CD14-positive monocyte (primary cell): ENCODE results near the gene RBM12. TPM values are rescaled to one million over a fixed set of nuclear protein-coding genes. Genes with fewer than 3 reads are reported as not detected.

ENCODE experiments used
- DNase-seq, 3 donors: peaks; one replicate each; pipeline ENCODE4 v3.0.0-alpha.2; 2011 to 2022
- H2AFZ ChIP-seq: 2 replicates; pipeline ENCODE4 v1.6.0; 2012; ENCODE audit warnings: mild to moderate bottlenecking, low read depth, low read length, inconsistent platforms; ENCODE audit not compliant: insufficient read depth, poor library complexity, severe bottlenecking
- H3K27ac ChIP-seq, 2 donors: 1 replicate in 1 of 2; 2 replicates in 1 of 2; pipeline ENCODE4 v1.5.1; 2012 to 2013; ENCODE audit warnings: low read length in 2 of 2, control low read depth in 1 of 2, inconsistent platforms in 1 of 2, low read depth in 1 of 2, mild to moderate bottlenecking in 1 of 2
- H3K27me3 ChIP-seq, 2 donors: one replicate each; pipeline versions ENCODE4 v1.6.0 to v1.6.1; 2011 to 2013; ENCODE audit warnings: low read length in 2 of 2; ENCODE audit not compliant: control insufficient read depth in 2 of 2, insufficient read depth in 2 of 2
- H3K36me3 ChIP-seq, 2 donors: replicated peaks in 1 of 2; 1 replicate in 1 of 2; 2 replicates in 1 of 2; pipeline versions ENCODE4 v1.5.1 to v1.6.1; 2012 to 2013; ENCODE audit warnings: low read length in 2 of 2, control low read depth in 1 of 2, inconsistent platforms in 1 of 2, mild to moderate bottlenecking in 1 of 2; ENCODE audit not compliant: insufficient read depth in 2 of 2, control insufficient read depth in 1 of 2
- H3K4me1 ChIP-seq, 2 donors: 1 replicate in 1 of 2; 2 replicates in 1 of 2; pipeline versions ENCODE4 v1.5.1 to v1.6.1; 2012 to 2013; ENCODE audit warnings: low read length in 2 of 2, control low read depth in 1 of 2, inconsistent platforms in 1 of 2, mild to moderate bottlenecking in 1 of 2, moderate library complexity in 1 of 2; ENCODE audit not compliant: insufficient read depth in 2 of 2, control insufficient read depth in 1 of 2
- H3K4me2 ChIP-seq: replicated peaks from 2 replicates; pipeline ENCODE3; 2012; ENCODE audit warnings: low read length, moderate library complexity, mild to moderate bottlenecking; ENCODE audit not compliant: poor library complexity, severe bottlenecking; ENCODE audit errors: extremely low read depth
- H3K4me3 ChIP-seq, 3 experiments: fragments of 200-600 bp in 1 of 3; sonication (generic) in 1 of 3; replicated peaks in 1 of 3; 1 replicate in 2 of 3; 2 replicates in 1 of 3; pipeline ENCODE4 v1.5.1; 2011 to 2013; ENCODE audit warnings: low read length in 3 of 3, mild to moderate bottlenecking in 3 of 3, control low read depth in 2 of 3, low read depth in 2 of 3, inconsistent platforms in 1 of 3, moderate library complexity in 1 of 3
- H3K79me2 ChIP-seq: 2 replicates; pipeline ENCODE4 v1.6.0; 2012; ENCODE audit warnings: mild to moderate bottlenecking, control low read depth, inconsistent platforms, low read length, moderate library complexity; ENCODE audit not compliant: insufficient read depth
- H3K9ac ChIP-seq: 2 replicates; pipeline ENCODE4 v1.6.0; 2017; ENCODE audit warnings: low read length, mild to moderate bottlenecking; ENCODE audit not compliant: insufficient read depth, poor library complexity, severe bottlenecking
- H3K9me3 ChIP-seq, 2 donors: replicated peaks in 1 of 2; 1 replicate in 1 of 2; 2 replicates in 1 of 2; pipeline versions ENCODE4 v1.5.1 to v1.6.1; 2012 to 2013; ENCODE audit warnings: low read length in 2 of 2, control low read depth in 1 of 2; ENCODE audit not compliant: control insufficient read depth in 1 of 2, insufficient read depth in 1 of 2
- H4K20me1 ChIP-seq: 2 replicates; pipeline ENCODE4 v1.6.0; 2012; ENCODE audit warnings: mild to moderate bottlenecking, low read length, control low read depth, moderate library complexity; ENCODE audit not compliant: insufficient read depth
- H3K27ac Mint-ChIP-seq, 7 donors: one replicate each; pipeline ENCODE4 v1.8.0; 2020; ENCODE audit warnings: mild to moderate bottlenecking in 7 of 7, mixed read lengths in 7 of 7, moderate library complexity in 6 of 7, inconsistent platforms in 2 of 7
- H3K27me3 Mint-ChIP-seq, 3 donors: one replicate each; pipeline ENCODE4 v1.8.0; 2021 to 2022; ENCODE audit warnings: low read depth in 3 of 3, mild to moderate bottlenecking in 3 of 3, mixed read lengths in 3 of 3, moderate library complexity in 3 of 3, inconsistent platforms in 1 of 3
- H3K36me3 Mint-ChIP-seq, 2 donors: one replicate each; pipeline ENCODE4 v1.8.0; 2020; ENCODE audit warnings: mixed read lengths in 2 of 2, inconsistent platforms in 1 of 2, mild to moderate bottlenecking in 1 of 2
- H3K4me1 Mint-ChIP-seq: one replicate; pipeline ENCODE4 v1.8.0; 2020; ENCODE audit warnings: mild to moderate bottlenecking, mixed read lengths
- H3K4me3 Mint-ChIP-seq, 2 donors: one replicate each; pipeline ENCODE4 v1.8.0; 2020; ENCODE audit warnings: mild to moderate bottlenecking in 2 of 2, mixed read lengths in 2 of 2, moderate library complexity in 1 of 2
- H3K9me3 Mint-ChIP-seq, 7 donors: one replicate each; pipeline ENCODE4 v1.8.0; 2020 to 2022; ENCODE audit warnings: mixed read lengths in 7 of 7, mild to moderate bottlenecking in 6 of 7, moderate library complexity in 6 of 7, inconsistent platforms in 2 of 7
- CTCF ChIP-seq: fragments of 200-600 bp; IDR thresholded peaks from one replicate; pipeline ENCODE4 v1.8.0; 2022; ENCODE audit warnings: antibody characterized with exemption, mild to moderate bottlenecking
- WGBS: methylation state at CpG from one replicate; pipeline ENCODE4 v1.1.5; 2013; ENCODE audit warnings: missing lambda C conversion rate; ENCODE audit not compliant: insufficient coverage; 5-methylcytosine and 5-hydroxymethylcytosine counted together
- intact Hi-C, 2 donors: fragments of 100-400 bp; cut with micrococcal nuclease; formaldehyde crosslinking; loops; one replicate each; pipeline versions ENCODE4 v1.15.0 to v1.15.1; 2023
- polyA plus RNA-seq, 3 donors: library from polyadenylated mRNA; depleted of rRNA in 1 of 3; unstranded in 2 of 3; stranded (reverse) in 1 of 3; fragments of 300-500 nt in 2 of 3; fragments of >200 nt in 1 of 3; fragmentation: Illumina TruSeq in 2 of 3; gene quantifications; 1 replicate in 2 of 3; 2 replicates in 1 of 3; pipeline ENCODE4 v1.2.3, GENCODE V29; 2012 to 2021

RBM12 gene
- polyA plus RNA-seq, 3 donors, result 21.5 to 32.8 (median 30.4) TPM

GRCh38 chr20:35640724-35641123, 24.0 kb downstream of the RBM12 start:
- no peak overlapping the region for H3K27ac Mint-ChIP-seq
- Histone ChIP-seq H4K20me1 (peaks cover 91% of the 10 kb centered on the region), H3K4me1 (no peaks in the 10 kb centered on the region), H2AFZ (no peak overlapping the region), H3K4me2 (no peak overlapping the region), H3K9ac (no peak overlapping the region), H3K9me3 (no peaks in the 10 kb centered on the region), H3K27ac (no peak overlapping the region), H3K36me3 (peaks cover 0 to 10% of the 10 kb centered on the region in 2 donors), H3K27me3 (no peaks in the 10 kb centered on the region), H3K79me2 (peaks cover 55% of the 10 kb centered on the region), H3K4me3 (no peak overlapping the region)
- peaks cover 0 to 2% of the 10 kb centered on the region in 2 donors for H3K36me3 Mint-ChIP-seq
- H3K9me3 Mint-ChIP-seq, result no peaks in the 10 kb centered on the region
- no peak overlapping the region for H3K4me3 Mint-ChIP-seq
- DNase-seq, result no peak
- H3K4me1 Mint-ChIP-seq, result peaks cover 17% of the 10 kb centered on the region
- intact Hi-C loops, result no loop called here
- H3K27me3 Mint-ChIP-seq, result no peaks in the 10 kb centered on the region
- WGBS, result 93% methylated on average over 2 of the region's 3 CpGs
- TF ChIP-seq CTCF, result no peak

- Mint-ChIP-seq H3K4me3 (no peak overlapping the region), H3K27me3 (no peaks in the 10 kb centered on the region), H3K36me3 (peaks cover 2 to 4% of the 10 kb centered on the region in 2 donors), H3K27ac (no peak overlapping the region), H3K4me1 (peaks cover 16% of the 10 kb centered on the region), H3K9me3 (no peaks in the 10 kb centered on the region)
- Histone ChIP-seq H3K36me3 (no peaks in the 10 kb centered on the region), H3K27ac (no peak overlapping the region), H3K9me3 (no peaks in the 10 kb centered on the region), H3K27me3 (no peaks in the 10 kb centered on the region), H3K79me2 (peaks cover 46% of the 10 kb centered on the region), H3K4me1 (no peaks in the 10 kb centered on the region), H3K4me3 (no peak overlapping the region), H4K20me1 (peaks cover 82% of the 10 kb centered on the region), H3K4me2 (no peak overlapping the region), H3K9ac (no peak overlapping the region), H2AFZ (no peak overlapping the region)
- WGBS, result no CpG with 5 or more reads among the region's 2 CpGs
- no peak for TF ChIP-seq CTCF
- intact Hi-C loops, result no loop called here
- DNase-seq, result no peak
These were observed 25.9 kb downstream of the RBM12 start for GRCh38 chr20:35638751-35639150.
